Right lobe of liver (tissue), 4 donors: ENCODE data around the gene SCAMP3.

Experiments
- POLR2A ChIP-seq: fragments of 450-650 bp; IDR thresholded peaks from one replicate; pipeline ENCODE4 v1.6.1; 2017; ENCODE audit warnings: antibody characterized with exemption, mild to moderate bottlenecking
- TF ChIP-seq, protein P1 (sequence below), 4 donors: fragments of 200-600 bp in 3 of 4; fragments of 450-650 bp in 1 of 4; IDR thresholded peaks; one replicate each; pipeline versions ENCODE4 v1.5.1 to v1.8.0; 2016 to 2022; ENCODE audit warnings: antibody characterized with exemption in 4 of 4, mild to moderate bottlenecking in 2 of 4
- donor health status: DM: no; HTN: no; CAD: no.
- donor health status: DM: no; HTN: no; CAD: no.
- donor health status: DM: no; HTN: yes; CAD: no.

GRCh38 chr1:155247667-155248553, 14.2 kb downstream of the SCAMP3 start:
- TF ChIP-seq, protein P1, sequence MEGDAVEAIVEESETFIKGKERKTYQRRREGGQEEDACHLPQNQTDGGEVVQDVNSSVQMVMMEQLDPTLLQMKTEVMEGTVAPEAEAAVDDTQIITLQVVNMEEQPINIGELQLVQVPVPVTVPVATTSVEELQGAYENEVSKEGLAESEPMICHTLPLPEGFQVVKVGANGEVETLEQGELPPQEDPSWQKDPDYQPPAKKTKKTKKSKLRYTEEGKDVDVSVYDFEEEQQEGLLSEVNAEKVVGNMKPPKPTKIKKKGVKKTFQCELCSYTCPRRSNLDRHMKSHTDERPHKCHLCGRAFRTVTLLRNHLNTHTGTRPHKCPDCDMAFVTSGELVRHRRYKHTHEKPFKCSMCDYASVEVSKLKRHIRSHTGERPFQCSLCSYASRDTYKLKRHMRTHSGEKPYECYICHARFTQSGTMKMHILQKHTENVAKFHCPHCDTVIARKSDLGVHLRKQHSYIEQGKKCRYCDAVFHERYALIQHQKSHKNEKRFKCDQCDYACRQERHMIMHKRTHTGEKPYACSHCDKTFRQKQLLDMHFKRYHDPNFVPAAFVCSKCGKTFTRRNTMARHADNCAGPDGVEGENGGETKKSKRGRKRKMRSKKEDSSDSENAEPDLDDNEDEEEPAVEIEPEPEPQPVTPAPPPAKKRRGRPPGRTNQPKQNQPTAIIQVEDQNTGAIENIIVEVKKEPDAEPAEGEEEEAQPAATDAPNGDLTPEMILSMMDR (IDR thresholded peaks at IDR 0.05), result no peak
- no peak for TF ChIP-seq POLR2A
